ENCODE data around the gene OR10A6.

DNA sequence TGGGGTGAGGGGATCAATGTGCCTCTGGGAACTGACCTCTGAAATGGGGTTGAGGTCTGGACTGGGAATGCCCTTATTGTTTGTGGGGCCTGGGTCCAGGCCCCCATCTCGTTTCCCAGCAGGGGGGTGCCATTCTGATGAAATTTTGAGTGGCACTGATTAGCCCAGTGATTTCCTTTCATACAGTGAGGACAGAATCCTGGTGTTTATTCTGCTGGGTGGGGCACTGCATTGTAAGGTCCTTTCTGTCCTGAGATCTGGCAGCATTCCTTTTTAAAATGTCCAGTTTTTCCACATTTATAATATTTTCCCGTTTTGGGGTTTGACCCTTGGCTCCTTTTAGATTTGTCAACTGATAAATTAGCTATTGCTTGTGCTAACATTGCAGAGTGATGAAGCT, 27.1 kb downstream of the OR10A6 start:
- TF ChIP-seq EZH2 (IDR thresholded peaks at IDR 0.05) (no peak), POLR2AphosphoS5 (IDR thresholded peaks at IDR 0.05; ENCODE audit: borderline replicate concordance, low read depth, low read length) (no peak), FOXP2 (optimal IDR thresholded peaks at IDR 0.05; ENCODE audit: control extremely low read depth, extremely low read length, insufficient read depth) (no peak)

All from SK-N-MC (cell line).